Measurements from ENCODE around the gene PCNP. TPM values are rescaled to one million over a fixed set of nuclear protein-coding genes. Genes with fewer than 3 reads are reported as not detected.

The PCNP gene
- total and polyA plus RNA-seq, 9 of the 15 experiments (the other 6 are each of a cell fraction or from before 2014, with no cell fraction given): 54.3 to 170 (median 150) TPM

DNA sequence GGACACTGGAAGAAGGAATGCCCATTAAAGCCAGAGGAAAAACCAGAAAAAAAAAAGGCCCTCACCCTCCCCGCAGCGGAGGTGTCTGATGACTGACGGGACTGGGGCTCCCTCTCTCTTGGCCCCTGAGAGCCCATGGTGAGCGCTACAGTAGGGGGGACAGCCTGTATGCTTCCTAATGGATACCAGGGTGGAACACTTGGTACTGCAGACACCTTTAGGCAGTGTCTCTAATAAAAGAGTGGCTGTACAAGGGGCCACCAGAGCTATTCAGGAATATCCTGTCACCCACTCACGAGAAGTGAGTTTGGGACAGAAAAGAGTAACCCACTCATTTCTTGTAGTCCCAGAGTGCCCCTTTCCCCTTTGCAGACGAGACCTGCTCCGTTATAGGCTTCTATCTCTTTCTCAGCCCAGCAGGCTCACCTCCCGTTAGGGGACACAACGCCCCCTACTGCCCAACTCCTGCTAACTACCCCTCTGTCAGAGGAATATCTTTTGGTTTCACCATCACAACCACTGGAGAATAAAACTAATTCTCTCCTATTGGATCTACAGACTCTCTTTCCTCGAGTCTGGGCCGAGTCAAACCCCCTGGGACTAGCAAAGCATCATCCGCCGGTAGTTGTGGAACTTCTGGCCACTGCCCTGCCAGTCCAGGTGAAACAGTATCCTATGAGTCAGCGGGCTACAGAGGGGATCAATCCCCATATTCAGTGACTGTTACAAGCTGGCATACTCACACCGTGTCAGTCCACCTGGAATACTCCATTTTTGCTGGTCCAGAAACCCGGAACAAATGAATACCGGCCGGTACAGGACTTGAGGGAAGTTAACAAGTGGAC is 62.2 kb downstream of the PCNP start (continued):
- TF ChIP-seq, protein P1, sequence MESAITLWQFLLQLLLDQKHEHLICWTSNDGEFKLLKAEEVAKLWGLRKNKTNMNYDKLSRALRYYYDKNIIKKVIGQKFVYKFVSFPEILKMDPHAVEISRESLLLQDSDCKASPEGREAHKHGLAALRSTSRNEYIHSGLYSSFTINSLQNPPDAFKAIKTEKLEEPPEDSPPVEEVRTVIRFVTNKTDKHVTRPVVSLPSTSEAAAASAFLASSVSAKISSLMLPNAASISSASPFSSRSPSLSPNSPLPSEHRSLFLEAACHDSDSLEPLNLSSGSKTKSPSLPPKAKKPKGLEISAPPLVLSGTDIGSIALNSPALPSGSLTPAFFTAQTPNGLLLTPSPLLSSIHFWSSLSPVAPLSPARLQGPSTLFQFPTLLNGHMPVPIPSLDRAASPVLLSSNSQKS (CRISPR knock-in tag; IDR thresholded peaks at IDR 0.05): no peak
- TF ChIP-seq CHD2 (IDR thresholded peaks at IDR 0.05; ENCODE audit: low read depth, low read length) (no peak), RUNX1 (IDR thresholded peaks at IDR 0.05; ENCODE audit: low read depth) (no peak), MAFF (IDR thresholded peaks at IDR 0.05; ENCODE audit: low read length) (no peak), XRCC5 (IDR thresholded peaks at IDR 0.05; ENCODE audit: low read depth, low read length) (no peak), SAFB (IDR thresholded peaks at IDR 0.05; ENCODE audit: borderline replicate concordance, low read depth, low read length) (no peak), TAF7 (tag; IDR thresholded peaks at IDR 0.05) (no peak), ZNF311 (CRISPR knock-in tag; IDR thresholded peaks at IDR 0.05) (no peak), SMARCE1 (IDR thresholded peaks at IDR 0.05) (no peak), HDAC3 (IDR thresholded peaks at IDR 0.05; ENCODE audit: borderline replicate concordance, partially characterized antibody) (no peak), POLR2A (conservative IDR thresholded peaks at IDR 0.05) (no peak), MCM7 (IDR thresholded peaks at IDR 0.05) (no peak), SIN3A (IDR thresholded peaks at IDR 0.05; ENCODE audit: borderline replicate concordance in 2 of 2, control insufficient read depth in 1 of 2, low read depth in 2 of 2, low read length in 2 of 2) (0 out of 4 replicates have a peak, but pooled peaks of 1 of the 2 experiments have one; percentile 63), CEBPB (tag; IDR thresholded peaks at IDR 0.05) (no peak), RBM17 (IDR thresholded peaks at IDR 0.05; ENCODE audit: borderline replicate concordance, low read depth, low read length) (no peak), KDM2B (CRISPR knock-in tag; IDR thresholded peaks at IDR 0.05) (no peak), GABPB2 (CRISPR knock-in tag; conservative IDR thresholded peaks at IDR 0.05) (no peak), ZNF232 (CRISPR knock-in tag; IDR thresholded peaks at IDR 0.05) (no peak), DNMT1 (IDR thresholded peaks at IDR 0.05) (no peak)
- TF ChIP-seq, protein P2, sequence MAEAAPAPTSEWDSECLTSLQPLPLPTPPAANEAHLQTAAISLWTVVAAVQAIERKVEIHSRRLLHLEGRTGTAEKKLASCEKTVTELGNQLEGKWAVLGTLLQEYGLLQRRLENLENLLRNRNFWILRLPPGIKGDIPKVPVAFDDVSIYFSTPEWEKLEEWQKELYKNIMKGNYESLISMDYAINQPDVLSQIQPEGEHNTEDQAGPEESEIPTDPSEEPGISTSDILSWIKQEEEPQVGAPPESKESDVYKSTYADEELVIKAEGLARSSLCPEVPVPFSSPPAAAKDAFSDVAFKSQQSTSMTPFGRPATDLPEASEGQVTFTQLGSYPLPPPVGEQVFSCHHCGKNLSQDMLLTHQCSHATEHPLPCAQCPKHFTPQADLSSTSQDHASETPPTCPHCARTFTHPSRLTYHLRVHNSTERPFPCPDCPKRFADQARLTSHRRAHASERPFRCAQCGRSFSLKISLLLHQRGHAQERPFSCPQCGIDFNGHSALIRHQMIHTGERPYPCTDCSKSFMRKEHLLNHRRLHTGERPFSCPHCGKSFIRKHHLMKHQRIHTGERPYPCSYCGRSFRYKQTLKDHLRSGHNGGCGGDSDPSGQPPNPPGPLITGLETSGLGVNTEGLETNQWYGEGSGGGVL (CRISPR knock-in tag; IDR thresholded peaks at IDR 0.05): no peak
- TF ChIP-seq, protein P3, sequence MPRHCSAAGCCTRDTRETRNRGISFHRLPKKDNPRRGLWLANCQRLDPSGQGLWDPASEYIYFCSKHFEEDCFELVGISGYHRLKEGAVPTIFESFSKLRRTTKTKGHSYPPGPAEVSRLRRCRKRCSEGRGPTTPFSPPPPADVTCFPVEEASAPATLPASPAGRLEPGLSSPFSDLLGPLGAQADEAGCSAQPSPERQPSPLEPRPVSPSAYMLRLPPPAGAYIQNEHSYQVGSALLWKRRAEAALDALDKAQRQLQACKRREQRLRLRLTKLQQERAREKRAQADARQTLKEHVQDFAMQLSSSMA (CRISPR knock-in tag; IDR thresholded peaks at IDR 0.05): no peak
- TF ChIP-seq, protein P4, sequence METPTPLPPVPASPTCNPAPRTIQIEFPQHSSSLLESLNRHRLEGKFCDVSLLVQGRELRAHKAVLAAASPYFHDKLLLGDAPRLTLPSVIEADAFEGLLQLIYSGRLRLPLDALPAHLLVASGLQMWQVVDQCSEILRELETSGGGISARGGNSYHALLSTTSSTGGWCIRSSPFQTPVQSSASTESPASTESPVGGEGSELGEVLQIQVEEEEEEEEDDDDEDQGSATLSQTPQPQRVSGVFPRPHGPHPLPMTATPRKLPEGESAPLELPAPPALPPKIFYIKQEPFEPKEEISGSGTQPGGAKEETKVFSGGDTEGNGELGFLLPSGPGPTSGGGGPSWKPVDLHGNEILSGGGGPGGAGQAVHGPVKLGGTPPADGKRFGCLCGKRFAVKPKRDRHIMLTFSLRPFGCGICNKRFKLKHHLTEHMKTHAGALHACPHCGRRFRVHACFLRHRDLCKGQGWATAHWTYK (CRISPR knock-in tag; IDR thresholded peaks at IDR 0.05): no peak
- TF ChIP-seq, protein P5, sequence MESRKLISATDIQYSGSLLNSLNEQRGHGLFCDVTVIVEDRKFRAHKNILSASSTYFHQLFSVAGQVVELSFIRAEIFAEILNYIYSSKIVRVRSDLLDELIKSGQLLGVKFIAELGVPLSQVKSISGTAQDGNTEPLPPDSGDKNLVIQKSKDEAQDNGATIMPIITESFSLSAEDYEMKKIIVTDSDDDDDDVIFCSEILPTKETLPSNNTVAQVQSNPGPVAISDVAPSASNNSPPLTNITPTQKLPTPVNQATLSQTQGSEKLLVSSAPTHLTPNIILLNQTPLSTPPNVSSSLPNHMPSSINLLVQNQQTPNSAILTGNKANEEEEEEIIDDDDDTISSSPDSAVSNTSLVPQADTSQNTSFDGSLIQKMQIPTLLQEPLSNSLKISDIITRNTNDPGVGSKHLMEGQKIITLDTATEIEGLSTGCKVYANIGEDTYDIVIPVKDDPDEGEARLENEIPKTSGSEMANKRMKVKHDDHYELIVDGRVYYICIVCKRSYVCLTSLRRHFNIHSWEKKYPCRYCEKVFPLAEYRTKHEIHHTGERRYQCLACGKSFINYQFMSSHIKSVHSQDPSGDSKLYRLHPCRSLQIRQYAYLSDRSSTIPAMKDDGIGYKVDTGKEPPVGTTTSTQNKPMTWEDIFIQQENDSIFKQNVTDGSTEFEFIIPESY (CRISPR knock-in tag; IDR thresholded peaks at IDR 0.05): no peak

Measured in K562 (cell line).